Femur (tissue), 1 donor: ENCODE results near the gene APOBEC3B.
"Not testable (repeated sequence)": the region's sequence is repeated elsewhere in the genome, so short reads cannot be mapped to it uniquely, and the experiment has no call there.

Experiments
- DNase-seq: peaks from one replicate; pipeline ENCODE4 v3.0.0-alpha.2; 2017

The APOBEC3B gene

DNA sequence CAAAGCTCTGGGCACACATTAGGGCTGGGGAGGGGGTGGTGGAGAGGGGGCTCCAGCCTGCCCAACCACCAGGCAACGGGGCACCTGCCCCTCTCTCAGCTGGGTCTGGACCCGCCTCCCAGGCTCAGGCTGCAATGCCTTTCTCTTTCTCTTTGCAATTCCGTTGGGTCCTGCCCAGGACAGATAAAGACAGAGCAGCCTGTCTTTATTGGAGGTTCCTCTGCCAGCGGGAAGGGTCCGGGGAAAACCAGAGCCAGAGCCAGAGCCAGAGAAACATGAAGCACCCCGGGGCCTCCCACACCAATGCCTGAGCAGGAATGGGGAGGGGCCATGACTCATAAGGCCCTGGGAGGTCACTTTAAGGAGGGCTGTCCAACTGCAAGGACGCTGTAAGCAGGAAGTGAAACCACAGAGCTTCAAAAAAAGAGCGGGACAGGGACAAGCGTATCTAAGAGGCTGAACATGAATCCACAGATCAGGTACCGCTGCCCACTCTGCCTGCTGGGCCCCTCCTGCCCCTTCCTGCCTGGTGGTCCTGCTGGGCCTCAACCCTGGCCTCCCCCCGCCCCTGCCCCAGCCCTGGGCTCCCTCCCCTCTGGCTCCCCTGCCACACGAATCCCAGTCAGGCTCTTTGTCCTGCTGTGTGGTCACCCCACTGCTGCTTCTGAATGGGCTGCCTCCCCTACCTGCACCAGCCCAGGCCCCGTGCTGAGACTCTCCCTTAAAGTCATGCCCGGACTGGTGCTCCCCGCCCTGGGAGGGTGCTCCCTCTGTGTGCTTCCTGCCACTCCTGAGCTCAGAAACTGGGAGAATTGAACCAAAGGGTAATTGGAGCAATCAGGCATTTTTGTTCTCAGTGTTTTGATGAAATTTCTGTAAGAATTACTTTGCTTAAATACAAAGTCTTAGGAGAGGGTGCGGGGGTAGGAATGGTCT lies at the start of gene APOBEC3B:
Gene APOBEC3B (plus strand): TSS at position 356 of the 936 bp plus-strand sequence. CDS start 107 bp downstream, at position 463.
- DNase-seq: peak; percentile 92

DNA sequence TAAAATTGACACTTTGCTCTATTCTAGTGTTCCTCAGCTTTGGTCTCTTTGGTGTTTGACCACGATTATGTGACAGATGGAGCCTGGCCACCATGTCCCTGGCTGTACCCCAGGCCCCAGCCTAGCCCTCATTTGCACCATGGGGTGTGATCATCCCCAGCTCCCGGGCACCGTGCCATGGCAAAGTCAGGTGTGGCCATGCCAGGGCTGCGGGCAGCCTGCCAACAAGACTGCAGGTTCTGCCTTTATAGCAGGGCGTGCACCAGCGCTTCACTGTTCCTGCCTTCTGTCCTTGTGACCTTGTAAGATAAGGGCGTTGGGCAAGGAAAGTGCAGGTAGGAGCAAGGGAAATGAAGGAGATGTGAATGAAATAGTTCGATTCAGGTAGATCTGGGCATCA lies 47.1 kb upstream of the APOBEC3B start:
- DNase-seq: no peak

DNA sequence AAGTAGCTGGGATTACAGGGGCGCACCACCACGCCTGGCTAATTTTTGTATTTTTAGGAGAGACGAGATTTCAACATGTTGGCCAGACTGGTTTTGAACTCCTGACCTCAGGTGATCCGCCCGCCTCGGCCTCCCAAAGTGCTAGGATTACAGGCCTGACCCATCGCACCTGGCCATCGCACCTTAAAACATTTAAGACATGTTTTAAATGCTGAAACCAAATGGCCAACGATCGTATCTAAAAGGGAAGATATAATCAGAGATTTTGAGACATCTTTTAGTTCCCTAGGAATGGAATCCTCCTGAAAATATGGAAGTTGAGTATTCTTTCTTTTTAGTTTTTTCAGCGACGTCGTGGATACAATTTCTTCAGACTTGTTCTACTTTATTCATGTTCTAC lies 46.5 kb upstream of the APOBEC3B start:
- no peak for DNase-seq

DNA sequence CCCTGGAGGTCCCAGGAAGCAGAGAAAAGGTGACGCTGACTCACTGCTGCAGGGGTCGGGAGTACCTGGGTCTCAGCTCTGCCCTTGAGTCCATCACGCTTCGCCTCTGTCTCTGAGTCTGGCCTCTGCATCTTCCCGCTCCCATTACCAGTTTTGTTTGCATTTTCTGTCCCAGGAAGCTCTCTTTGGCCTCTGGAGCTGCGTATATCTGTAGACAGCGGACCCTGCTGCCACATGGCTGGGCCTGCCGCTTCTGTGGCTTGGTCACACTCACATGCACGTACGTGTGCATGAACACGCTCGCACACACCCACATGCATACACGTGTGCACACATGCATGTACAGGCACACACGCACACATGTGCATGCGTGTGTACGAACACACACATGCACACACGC lies 45.6 kb upstream of the APOBEC3B start:
- DNase-seq: no peak

DNA sequence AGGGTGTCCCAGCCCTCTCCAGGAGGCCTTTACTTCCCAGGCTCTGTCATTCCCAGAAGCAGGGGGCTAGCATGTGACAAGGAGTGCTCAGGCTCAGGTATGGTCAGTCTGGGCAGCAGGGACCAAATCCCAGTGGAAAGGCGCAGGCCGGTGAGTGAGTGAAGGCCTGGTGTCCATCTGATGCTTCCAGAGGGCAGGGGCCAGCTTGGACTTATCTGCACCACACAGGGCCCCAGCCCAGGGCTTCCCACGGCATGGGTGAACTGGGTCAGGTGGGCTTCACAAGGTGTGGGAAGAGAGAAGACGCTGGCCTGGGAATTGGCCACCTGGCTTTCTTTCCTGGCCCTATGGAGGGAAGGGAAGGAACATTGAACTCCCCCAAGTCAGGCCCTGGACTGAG lies 45.1 kb upstream of the APOBEC3B start:
- no peak for DNase-seq

DNA sequence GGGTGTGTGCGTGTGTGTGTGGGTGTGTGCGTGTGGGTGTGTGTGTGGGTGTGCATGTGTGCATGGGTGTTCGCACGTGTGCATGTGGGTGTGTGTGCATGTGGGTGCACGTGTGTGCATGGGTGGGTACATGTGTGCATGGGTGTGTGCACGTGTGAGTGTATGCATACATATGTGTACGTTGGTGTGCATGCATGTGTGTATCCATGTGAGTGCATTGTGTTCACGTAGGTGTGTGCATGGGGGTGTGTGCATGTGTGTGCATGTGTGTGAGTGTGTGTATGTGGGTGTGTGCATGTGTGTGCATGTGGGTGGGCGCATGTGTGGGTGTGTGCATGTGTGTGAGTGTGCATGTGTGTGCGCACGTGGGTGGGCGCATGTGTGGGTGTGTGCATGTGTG lies 44.6 kb upstream of the APOBEC3B start:
- no peak for DNase-seq

DNA sequence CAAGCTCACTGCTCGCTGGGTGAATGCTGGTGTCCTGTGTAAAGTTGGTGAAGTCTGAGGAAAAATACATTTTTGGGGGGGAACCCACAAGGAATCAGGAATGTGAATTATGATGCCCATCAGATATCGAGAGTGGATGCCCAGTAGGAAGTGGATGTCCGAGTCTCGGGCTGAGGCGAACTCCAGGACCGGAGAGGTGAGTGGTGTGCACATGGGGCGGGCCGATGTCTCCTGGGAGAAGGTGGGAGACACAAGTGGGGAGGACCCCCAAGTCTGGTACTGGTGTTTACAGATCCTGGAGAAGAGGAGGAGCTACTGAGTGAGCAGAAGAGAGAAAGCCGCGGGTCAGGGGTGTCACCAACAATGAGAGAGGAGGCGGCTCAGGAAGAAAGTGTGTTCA lies 43.9 kb upstream of the APOBEC3B start:
- DNase-seq: no peak

DNA sequence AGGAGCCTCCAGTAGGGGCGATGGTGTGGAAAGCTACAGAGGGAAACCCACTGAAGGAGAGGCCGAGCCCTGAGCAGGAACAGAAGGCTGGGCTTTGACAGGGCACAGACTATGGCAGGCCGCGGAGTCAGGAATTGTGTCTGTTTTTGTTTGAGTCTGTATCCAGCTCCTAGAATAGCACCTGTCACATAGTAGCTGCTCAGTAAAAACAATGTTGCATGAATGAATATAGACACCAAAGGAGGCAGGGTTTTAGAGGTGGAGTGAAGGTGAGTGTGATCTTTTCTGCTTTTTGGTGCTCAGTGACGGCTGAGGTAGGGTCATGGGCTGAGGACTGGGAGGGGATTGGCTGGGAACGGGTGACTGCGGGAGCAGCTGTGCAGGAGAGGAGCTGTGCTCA lies 43.2 kb upstream of the APOBEC3B start:
- no peak for DNase-seq

DNA sequence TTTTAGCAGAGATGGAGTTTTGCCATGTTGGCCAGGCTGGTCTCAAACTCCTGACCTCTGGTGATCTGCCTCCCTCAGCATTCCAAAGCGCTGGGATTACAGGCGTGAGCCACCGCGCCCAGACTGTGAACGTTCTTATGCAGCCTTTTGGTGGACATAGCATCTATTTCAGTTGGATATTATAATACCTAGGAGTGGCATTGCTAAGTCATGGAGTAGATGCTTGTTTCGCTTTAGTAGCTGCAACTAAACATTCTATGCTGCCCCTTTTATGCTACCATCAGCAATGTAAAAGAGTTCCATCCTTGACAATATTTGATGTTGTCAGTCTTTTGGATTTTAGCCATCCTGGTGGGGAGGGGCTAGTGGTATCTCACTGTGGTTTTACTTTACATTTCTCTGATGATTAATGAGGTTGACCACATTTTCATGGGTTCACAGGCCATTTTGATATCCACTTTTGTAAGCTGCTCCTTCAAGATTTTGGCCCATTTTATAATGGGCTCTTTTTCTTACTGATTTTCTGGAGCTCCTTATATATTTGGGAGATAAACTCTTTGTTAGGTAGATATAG lies 41.2 kb upstream of the APOBEC3B start:
- no peak for DNase-seq

DNA sequence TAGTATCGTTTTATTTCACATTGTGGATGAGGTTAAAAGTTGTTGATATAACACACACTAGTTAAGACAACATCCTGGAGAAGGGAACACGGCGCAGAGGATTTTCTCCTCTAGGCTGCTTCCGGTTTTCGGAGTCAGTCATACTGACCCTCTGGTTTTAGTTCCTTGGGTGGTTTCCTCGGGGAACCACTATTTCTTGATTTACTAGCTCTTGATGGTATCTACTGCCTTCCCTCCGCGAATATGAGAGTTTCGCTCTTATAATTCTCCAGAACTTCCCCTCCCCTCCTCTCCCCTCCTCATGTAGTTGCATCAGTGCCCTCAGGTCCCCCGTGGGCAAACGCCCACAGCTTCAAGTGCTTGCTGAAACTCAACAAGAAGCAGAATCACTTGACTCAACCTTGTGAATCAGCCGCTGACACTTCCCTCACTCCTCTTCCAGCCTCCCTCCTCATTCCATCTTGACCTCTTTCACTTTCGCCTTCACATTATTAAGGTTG lies 40.6 kb upstream of the APOBEC3B start:
- no peak for DNase-seq

DNA sequence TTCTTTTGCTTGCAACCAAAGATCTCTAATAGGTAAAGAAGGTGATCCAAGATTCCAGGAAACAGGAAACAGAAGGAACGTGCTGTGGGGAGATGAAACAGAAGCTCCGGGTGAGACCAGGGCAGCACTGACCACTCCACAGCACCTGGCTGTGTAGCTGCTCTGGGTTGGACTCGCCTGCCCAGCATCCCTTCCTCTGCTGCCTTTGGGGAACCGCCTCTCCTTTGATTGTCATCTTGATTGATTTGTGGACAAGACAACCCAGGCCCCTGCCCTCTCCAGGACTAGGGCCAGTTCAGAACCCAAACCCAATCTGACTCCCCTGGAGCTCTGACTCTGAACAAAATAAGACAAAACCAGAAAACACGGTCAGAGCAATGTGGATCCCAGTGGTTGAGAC lies 39.4 kb upstream of the APOBEC3B start:
- no peak for DNase-seq

DNA sequence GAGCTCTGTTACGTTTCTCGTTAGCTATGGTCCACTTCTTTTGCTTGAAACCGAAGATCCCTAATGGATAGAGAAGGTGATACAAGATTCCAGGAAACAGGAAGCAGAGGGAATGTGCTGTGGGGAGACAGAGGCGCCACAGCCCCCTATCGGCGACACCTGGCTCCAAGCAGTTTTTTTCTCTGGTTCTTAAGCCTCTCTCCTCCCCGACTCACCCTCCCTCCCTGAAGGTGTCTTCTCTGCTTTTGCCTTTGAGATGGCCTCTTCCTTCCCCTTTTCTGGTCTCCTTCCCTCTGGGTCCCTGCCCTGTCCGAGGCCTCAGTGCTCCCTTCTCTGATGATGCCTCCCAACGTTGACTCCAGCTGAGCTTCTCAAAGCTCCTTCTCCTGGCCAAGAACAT lies 38.9 kb upstream of the APOBEC3B start:
- DNase-seq: peak; percentile 20

DNA sequence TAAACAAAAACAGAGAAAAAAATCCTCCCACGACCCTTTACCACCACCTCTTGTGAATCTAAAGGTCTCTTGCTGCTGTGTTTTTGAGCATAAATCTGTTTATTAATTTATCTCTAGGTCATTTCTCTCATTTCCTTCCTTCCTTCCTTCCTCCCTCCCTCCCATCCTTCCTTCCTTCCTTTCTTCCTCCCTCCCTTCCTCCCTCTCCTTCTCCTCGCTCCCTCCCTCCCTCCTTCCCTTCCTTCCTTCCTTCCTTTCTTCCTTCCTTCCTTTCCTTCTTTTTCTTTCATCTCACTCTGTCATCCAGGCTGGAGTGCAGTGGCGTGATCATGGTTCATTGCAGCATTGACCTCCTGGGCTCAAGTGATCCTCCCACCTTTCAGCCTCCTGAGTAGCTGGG lies 38.3 kb upstream of the APOBEC3B start:
- no peak for DNase-seq

DNA sequence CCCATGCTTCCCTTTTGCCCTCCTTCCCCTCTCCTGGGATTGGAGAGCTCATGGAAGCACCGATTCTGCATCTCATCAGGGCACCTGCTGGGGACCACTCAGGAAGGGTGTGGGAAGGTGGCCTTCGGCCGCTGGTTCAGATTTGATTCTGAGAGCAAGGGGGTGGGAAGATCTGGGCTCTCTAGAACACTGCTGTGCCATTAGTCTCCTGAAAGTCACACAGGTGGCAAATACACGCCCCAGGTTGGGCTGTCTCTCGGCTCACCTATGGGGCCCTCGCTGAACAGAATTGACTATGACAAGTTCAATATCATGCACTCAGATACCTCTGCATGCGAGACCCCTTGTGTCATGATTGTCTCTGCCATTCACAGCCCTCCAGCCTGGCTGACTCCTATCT lies 37.5 kb upstream of the APOBEC3B start:
- no peak for DNase-seq

DNA sequence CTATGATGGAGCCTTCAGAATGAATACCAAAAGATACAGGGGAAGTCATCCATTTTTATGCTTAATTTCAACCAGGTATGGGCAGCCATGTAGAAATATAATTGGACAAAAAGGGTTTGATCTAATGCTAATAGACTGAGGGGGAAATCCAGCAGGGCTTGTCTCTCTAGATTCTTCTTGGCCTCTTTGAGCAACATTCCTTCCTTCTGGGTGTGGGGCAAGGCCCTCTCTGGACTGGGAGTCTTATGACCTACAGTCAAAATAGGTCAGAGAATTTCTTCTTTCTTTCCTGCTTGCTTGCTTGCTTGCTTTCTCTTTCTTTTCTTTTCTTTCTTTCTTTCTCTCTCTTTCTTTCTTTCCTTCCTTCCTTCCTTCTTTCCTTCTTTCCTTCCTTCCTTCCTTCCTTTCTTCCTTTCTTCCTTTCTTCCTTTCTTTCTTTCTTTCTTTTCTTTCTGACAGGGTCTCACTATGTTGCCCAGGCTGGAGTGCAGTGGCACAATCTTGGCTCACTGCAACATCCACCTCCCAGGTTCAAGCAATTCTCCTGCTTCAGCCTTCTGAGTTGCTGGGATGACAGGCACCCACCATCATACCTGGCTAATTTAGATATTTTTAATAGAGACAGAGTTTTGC lies 36.3 kb upstream of the APOBEC3B start:
- not testable (repeated sequence) for DNase-seq

DNA sequence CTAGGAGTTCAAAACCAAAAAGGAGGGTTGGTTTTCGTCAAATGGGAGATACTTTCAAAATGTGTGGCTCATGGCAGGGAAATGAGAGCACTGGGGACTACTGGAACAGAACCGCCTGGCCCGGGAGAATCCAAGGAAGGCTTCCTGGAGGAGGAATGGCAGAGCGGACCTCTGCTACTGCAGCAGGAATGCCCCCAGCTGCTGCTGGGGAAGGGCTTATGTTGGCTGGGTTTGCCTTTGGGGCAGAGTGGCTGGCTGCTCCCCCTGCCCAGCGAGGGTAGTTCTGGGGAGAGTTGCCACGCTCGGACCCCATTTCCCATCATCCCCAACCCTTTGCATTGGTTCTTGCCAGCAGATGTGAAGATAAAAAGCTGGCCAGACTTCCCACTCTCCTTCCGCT lies 35.4 kb upstream of the APOBEC3B start:
- DNase-seq: no peak

DNA sequence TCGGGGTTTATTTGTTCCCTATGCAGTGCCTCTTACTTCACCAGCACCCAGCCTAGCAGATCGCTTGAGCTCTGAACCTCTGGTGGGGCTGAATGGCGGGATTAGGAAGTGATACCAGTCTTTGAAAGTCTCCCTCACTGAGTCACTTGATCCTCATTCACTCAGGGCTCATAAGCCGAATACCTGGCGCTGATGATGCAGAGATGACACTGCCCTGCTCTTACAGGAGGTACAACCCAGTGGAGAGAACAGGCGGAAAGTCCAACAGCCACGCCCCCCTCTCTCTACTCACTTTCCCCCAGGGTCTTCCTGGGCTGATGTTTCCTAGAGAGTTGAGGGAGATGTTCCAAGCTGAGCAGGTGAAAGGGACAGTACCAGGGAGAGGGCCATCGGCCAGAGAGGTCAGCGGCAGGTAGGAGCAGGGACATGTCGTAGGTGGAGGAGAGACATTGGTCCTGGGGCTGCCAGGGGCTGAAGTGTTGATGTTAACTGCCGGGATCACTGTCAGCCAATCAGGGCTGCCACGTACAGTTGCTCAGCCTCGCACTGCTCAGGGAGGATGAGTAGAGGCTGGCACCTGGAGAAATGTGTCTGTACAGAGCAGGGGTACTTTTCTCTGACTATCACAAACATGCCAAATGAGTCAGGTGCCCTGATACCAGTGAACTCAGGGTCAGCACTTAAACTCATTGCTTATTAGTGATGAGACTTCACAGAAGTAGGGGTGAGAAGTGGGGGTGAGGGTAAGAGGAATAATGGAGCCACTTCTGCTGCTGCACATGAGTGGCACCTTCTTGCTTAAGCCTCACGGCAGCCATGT lies 34.6 kb upstream of the APOBEC3B start:
- DNase-seq: peak; percentile 17

DNA sequence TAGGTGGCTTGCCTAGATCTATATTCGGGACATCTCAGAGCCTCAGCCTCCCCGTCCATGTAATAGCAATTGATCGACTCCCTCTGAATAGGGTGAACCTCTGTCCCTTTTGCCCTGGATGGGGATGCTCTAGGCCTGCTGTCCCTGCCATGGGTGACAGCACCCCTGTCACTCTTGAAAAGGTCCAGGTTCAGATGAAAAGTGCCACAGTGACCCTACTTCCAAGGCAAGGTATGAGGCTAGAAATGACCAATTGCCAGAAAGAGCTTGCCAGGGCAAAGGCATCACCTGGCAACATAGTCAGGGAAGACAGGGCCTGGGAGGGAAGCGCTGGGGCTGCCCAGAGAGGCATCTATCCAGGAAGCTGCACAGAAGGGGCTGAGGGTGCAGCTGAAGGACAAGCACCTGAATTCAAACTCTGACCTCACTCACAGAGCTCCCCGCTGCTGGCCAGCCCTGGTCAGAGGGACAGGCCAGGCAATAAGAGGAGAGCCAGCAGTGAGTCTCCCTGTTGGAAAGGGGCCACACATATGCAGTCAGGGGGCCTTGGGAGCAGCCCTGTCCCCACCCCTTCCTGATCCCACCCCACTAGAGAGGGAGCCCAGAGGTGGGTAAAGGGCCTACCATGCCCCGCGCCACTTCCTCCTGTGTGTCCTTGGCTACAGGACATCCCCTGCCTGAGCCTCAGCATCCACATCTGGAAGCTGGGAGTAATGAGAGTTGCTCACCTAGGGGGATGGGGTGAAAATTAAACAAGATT lies 33.8 kb upstream of the APOBEC3B start:
- DNase-seq: peak; percentile 10

DNA sequence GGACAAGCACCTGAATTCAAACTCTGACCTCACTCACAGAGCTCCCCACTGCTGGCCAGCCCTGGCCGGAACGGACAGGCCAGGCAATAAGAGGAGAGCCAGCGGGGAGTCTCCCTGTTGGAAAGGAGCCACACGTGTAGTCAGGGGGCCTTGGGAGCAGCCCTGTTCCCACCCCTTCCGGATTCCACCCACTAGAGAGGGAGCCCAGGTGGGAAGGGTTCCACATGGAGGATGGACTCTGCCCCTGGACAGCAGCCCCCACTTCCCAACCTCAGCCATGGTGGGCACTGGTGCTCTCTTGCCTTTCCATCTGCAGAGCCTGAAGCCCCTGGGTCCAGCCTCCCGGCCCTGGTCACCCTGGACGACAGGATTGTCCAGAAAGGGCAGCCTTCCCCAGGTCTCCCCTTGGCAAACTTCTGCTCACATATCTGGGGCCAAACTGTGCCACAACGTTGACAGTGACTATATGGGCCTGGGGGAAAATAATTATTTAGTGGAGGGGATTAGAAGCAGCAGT lies 32.2 kb upstream of the APOBEC3B start:
- peak; percentile 18 for DNase-seq

DNA sequence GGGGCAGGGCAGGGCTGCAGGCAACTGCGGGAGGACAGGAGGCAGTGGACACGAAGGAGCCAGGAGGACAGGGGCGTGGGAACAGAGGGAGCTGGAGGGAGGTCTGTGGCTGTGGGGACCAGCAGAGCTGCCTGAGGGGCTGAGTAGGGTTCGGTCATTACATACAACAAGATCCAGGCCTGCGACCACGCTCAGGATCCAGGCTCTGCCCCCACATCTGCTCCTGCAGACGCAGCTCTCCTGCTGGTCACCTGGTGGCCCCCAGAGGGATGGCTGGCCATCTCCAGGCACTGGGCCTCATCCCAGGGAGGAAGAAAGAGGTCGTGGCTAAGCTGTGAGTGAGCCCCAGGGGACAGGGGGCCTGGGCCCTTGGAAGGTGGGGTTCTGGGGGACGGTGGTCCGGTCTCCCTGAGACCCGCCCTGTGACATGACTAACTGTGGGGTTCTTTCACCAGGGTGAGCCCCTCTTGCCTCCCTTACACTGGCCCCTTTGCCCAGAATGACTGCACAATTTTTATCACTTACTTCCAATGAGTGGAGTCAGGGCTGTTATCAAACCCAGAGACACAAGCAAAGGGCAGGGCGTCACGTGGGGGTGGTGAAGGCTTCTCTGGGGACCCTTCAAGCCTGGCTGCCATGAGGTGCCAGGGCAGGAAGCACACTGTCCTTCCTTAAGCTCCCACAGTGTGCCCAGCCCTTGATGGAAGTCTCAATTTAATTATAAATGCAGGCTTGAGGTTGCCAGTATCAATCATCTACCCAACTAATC lies 31.4 kb upstream of the APOBEC3B start:
- DNase-seq: peak; percentile 18

DNA sequence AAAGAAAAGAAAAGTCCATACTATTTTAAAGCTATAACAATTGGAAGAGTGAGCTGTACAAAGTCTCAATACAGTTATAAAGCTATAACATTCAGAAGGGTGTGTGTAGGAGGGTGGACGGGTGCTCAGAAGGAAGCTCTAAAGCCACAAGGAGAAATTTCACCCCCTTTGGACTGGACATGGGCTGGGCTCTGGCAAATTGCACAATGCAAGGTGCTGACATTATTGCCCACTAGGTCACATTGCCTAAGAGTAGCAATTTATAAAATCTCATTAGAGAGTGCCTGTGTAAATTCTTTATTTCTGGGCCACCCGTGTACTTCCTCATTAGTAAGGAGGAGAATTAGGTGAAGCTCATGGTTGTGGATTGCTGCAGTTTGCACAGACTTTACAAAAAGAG lies 30.4 kb upstream of the APOBEC3B start:
- DNase-seq: no peak
